Fibroblast of lung (primary cell): ENCODE measurements around the gene POLR1D. TPM values are rescaled to one million over a fixed set of nuclear protein-coding genes. Genes with fewer than 3 reads are reported as not detected.

ENCODE experiments used
- DNase-seq, 2 donors: peaks; one replicate each; pipeline versions ENCODE4 v3.0.0 to v3.0.0-alpha.2; 2010; ENCODE audit warnings: low read depth in 2 of 2
- H2AFZ ChIP-seq: 2 replicates; pipeline ENCODE4 v1.5.1; 2012; ENCODE audit warnings: low read length, control low read depth, inconsistent platforms
- H3K27ac ChIP-seq: 2 replicates; pipeline ENCODE4 v1.5.1; 2011; ENCODE audit warnings: low read length, control low read depth; ENCODE audit not compliant: insufficient read depth
- H3K27me3 ChIP-seq: 2 replicates; pipeline ENCODE4 v1.5.1; 2011; ENCODE audit warnings: mild to moderate bottlenecking, low read length; ENCODE audit not compliant: control insufficient read depth, insufficient read depth
- H3K36me3 ChIP-seq: 2 replicates; pipeline ENCODE4 v1.5.1; 2011; ENCODE audit warnings: low read length; ENCODE audit not compliant: control insufficient read depth, insufficient read depth
- H3K4me1 ChIP-seq: 2 replicates; pipeline ENCODE4 v1.5.1; 2011; ENCODE audit warnings: low read length; ENCODE audit not compliant: control insufficient read depth, insufficient read depth; ENCODE audit errors: extremely low read depth
- H3K4me2 ChIP-seq: 2 replicates; pipeline ENCODE4 v1.5.1; 2011; ENCODE audit warnings: low read length, control low read depth; ENCODE audit not compliant: insufficient read depth; ENCODE audit errors: extremely low read depth
- H3K4me3 ChIP-seq, 4 experiments: fragments of 200-600 bp in 1 of 4; sonication (generic) in 1 of 4; replicated peaks in 1 of 4; 2 replicates each; pipeline ENCODE4 v1.5.1; 2011 to 2016; ENCODE audit warnings: low read length in 4 of 4, low read depth in 3 of 4, mild to moderate bottlenecking in 3 of 4, control low read depth in 2 of 4, inconsistent platforms in 1 of 4, mixed read lengths in 1 of 4; ENCODE audit not compliant: insufficient read depth in 1 of 4; ENCODE audit errors: control extremely low read depth in 1 of 4
- H3K79me2 ChIP-seq: 2 replicates; pipeline ENCODE4 v1.5.1; 2012; ENCODE audit warnings: mild to moderate bottlenecking, low read length, inconsistent platforms; ENCODE audit not compliant: control insufficient read depth, insufficient read depth
- H3K9ac ChIP-seq: 2 replicates; pipeline ENCODE4 v1.5.1; 2011; ENCODE audit warnings: mild to moderate bottlenecking, low read length, control low read depth; ENCODE audit not compliant: insufficient read depth
- H3K9me3 ChIP-seq: 2 replicates; pipeline ENCODE4 v1.5.1; 2012; ENCODE audit warnings: low read depth, low read length; ENCODE audit not compliant: control insufficient read depth, insufficient read depth
- H4K20me1 ChIP-seq: 2 replicates; pipeline ENCODE4 v1.5.1; 2011; ENCODE audit warnings: low read length; ENCODE audit not compliant: control insufficient read depth, insufficient read depth; ENCODE audit errors: extremely low read depth
- EZH2 ChIP-seq: IDR thresholded peaks from 2 replicates; pipeline ENCODE4 v1.5.1; 2012; ENCODE audit warnings: low read length, control low read depth, mild to moderate bottlenecking; ENCODE audit errors: missing control alignments
- polyA plus RNA-seq, 2 donors: library from polyadenylated mRNA; depleted of rRNA in 1 of 2; stranded (reverse) in 1 of 2; unstranded in 1 of 2; fragments of >200 nt; gene quantifications; 2 replicates each; pipeline ENCODE4 v1.2.1, GENCODE V29; 2011 to 2012; ENCODE audit warnings: missing spikeins in 1 of 2
- total RNA-seq: library from RNA; depleted of rRNA; stranded (reverse); fragments of >200 nt; gene quantifications from 2 replicates; pipeline ENCODE4 v1.2.1, GENCODE V29; 2014
- TF ChIP-seq, protein P1 (sequence below), 2 donors: IDR thresholded peaks in 1 of 2; conservative IDR thresholded peaks in 1 of 2; 1 replicate in 1 of 2; 2 replicates in 1 of 2; pipeline ENCODE4 v1.5.1; 2011 to 2012; ENCODE audit warnings: low read length in 2 of 2, control low read depth in 1 of 2, inconsistent platforms in 1 of 2, low read depth in 1 of 2, mild to moderate bottlenecking in 1 of 2

POLR1D gene
- total and polyA plus RNA-seq, 2 donors (not counting 1 experiment from before 2014, with no cell fraction given), result 84.6 to 96.0 TPM

DNA sequence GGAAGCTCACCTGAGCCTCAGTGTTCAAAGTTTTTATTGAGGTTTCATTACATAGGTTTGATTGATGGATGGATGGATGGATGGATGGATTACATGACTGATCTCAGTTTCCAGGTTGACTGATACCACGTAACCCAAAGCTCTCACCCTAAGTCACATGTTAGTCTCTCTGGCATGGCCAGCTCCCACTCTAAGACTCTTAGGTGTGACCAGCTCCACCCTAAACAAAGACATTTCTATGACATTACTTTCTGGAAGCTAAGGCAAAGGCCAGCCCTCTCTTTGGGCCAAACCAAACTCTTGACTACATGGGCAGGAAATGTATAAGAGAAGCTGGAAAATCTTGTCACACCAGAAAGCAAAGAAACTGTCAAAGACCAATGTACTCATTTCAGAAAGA lies 28.6 kb downstream of the POLR1D start:
- H3K36me3 ChIP-seq, result no peaks in the 10 kb centered on the region

GRCh38 chr13:27654059-27654458 lies 32.4 kb downstream of the POLR1D start:
- H3K4me1 ChIP-seq, result peaks cover 3% of the 10 kb centered on the region
- H3K79me2 ChIP-seq, result no peaks in the 10 kb centered on the region
- no peaks in the 10 kb centered on the region for H4K20me1 ChIP-seq
- H3K27ac ChIP-seq, result no peak overlapping the region
- H3K9ac ChIP-seq, result no peak overlapping the region
- H2AFZ ChIP-seq, result no peak overlapping the region
- no peaks in the 10 kb centered on the region for H3K27me3 ChIP-seq
- H3K9me3 ChIP-seq, result no peaks in the 10 kb centered on the region
- no peaks in the 10 kb centered on the region for H3K36me3 ChIP-seq
- no peak for DNase-seq
- TF ChIP-seq, protein P1, sequence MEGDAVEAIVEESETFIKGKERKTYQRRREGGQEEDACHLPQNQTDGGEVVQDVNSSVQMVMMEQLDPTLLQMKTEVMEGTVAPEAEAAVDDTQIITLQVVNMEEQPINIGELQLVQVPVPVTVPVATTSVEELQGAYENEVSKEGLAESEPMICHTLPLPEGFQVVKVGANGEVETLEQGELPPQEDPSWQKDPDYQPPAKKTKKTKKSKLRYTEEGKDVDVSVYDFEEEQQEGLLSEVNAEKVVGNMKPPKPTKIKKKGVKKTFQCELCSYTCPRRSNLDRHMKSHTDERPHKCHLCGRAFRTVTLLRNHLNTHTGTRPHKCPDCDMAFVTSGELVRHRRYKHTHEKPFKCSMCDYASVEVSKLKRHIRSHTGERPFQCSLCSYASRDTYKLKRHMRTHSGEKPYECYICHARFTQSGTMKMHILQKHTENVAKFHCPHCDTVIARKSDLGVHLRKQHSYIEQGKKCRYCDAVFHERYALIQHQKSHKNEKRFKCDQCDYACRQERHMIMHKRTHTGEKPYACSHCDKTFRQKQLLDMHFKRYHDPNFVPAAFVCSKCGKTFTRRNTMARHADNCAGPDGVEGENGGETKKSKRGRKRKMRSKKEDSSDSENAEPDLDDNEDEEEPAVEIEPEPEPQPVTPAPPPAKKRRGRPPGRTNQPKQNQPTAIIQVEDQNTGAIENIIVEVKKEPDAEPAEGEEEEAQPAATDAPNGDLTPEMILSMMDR (conservative IDR thresholded peaks at IDR 0.05 in 1 of 2, IDR thresholded peaks at IDR 0.05 in 1 of 2; ENCODE audit: low read depth in 1 of 2, low read length in 2 of 2), result no peak
- no peak for TF ChIP-seq EZH2
- no peak overlapping the region for H3K4me2 ChIP-seq
- no peak overlapping the region for H3K4me3 ChIP-seq

More for the DNA sequence above, 28.6 kb downstream of the POLR1D start:
- H3K79me2 ChIP-seq, result no peaks in the 10 kb centered on the region
- H3K27ac ChIP-seq, result no peak overlapping the region
- H3K27me3 ChIP-seq, result no peaks in the 10 kb centered on the region
- H2AFZ ChIP-seq, result no peak overlapping the region
- TF ChIP-seq, protein P1 (conservative IDR thresholded peaks at IDR 0.05 in 1 of 2, IDR thresholded peaks at IDR 0.05 in 1 of 2; ENCODE audit: low read depth in 1 of 2, low read length in 2 of 2), result no peak
- TF ChIP-seq EZH2, result no peak
- no peak for DNase-seq
- H3K4me1 ChIP-seq, result no peaks in the 10 kb centered on the region
- no peaks in the 10 kb centered on the region for H3K9me3 ChIP-seq
- H4K20me1 ChIP-seq, result no peaks in the 10 kb centered on the region
- no peak overlapping the region for H3K4me2 ChIP-seq
- H3K9ac ChIP-seq, result no peak overlapping the region
- H3K4me3 ChIP-seq, result no peak overlapping the region

GRCh38 chr13:27654816-27655215 lies 33.1 kb downstream of the POLR1D start:
- H2AFZ ChIP-seq, result no peak overlapping the region
- TF ChIP-seq EZH2, result no peak
- TF ChIP-seq, protein P1 (conservative IDR thresholded peaks at IDR 0.05 in 1 of 2, IDR thresholded peaks at IDR 0.05 in 1 of 2; ENCODE audit: low read depth in 1 of 2, low read length in 2 of 2), result no peak

More at GRCh38 chr13:27654816-27655215, 33.1 kb downstream of the POLR1D start:
- Histone ChIP-seq H3K9me3 (no peaks in the 10 kb centered on the region), H3K9ac (no peak overlapping the region), H3K27me3 (no peaks in the 10 kb centered on the region), H3K4me3 (no peak overlapping the region), H3K4me2 (no peak overlapping the region), H3K36me3 (no peaks in the 10 kb centered on the region), H3K4me1 (peaks cover 5% of the 10 kb centered on the region), H3K27ac (no peak overlapping the region), H3K79me2 (no peaks in the 10 kb centered on the region), H4K20me1 (no peaks in the 10 kb centered on the region)
- no peak for DNase-seq
